HG02852 (cell line): ENCODE measurements around the gene SGMS1.
"Not testable (repeated sequence)": the region's sequence is repeated elsewhere in the genome, so short reads cannot be mapped to it uniquely, and the experiment has no call there.

Experiments
- ATAC-seq: cut with Tn5 transposase; IDR thresholded peaks from one replicate; pipeline ENCODE4 v1.9.1; 2021; ENCODE audit warnings: mild to moderate bottlenecking, moderate library complexity; ENCODE audit not compliant: unreplicated experiment

The SGMS1 gene

GRCh38 chr10:50286517-50286916 lies 337.2 kb downstream of the SGMS1 start:
- no peak for ATAC-seq

- no peak for ATAC-seq
These were observed 341.7 kb downstream of the SGMS1 start for GRCh38 chr10:50281967-50282522.

- no peak for ATAC-seq
These were observed 342.4 kb downstream of the SGMS1 start for GRCh38 chr10:50281210-50281966.

- no peak for ATAC-seq
These were observed 343.5 kb downstream of the SGMS1 start for GRCh38 chr10:50280049-50280841.

- ATAC-seq, result no peak
These were observed 344.3 kb downstream of the SGMS1 start for GRCh38 chr10:50279489-50279888.

GRCh38 chr10:50275650-50276235 lies 348.0 kb downstream of the SGMS1 start:
- peak; percentile 79 for ATAC-seq

GRCh38 chr10:50272531-50272930 lies 351.2 kb downstream of the SGMS1 start:
- ATAC-seq, result no peak

- ATAC-seq, result no peak
These were observed 352.0 kb downstream of the SGMS1 start for GRCh38 chr10:50271564-50272250.

GRCh38 chr10:50267877-50268276 lies 355.9 kb downstream of the SGMS1 start:
- ATAC-seq, result not testable (repeated sequence)

GRCh38 chr10:50262625-50263024 lies 361.1 kb downstream of the SGMS1 start:
- ATAC-seq, result not testable (repeated sequence)

- peak; percentile 98 for ATAC-seq
These were observed 362.9 kb downstream of the SGMS1 start for GRCh38 chr10:50260791-50261281.
